GM21447 (cell line): ENCODE measurements around the gene SLC7A4.
"Not testable (repeated sequence)": the region's sequence is repeated elsewhere in the genome, so short reads cannot be mapped to it uniquely, and the experiment has no call there.

ENCODE experiments used
- ATAC-seq: cut with Tn5 transposase; IDR thresholded peaks from one replicate; pipeline ENCODE4 v1.9.1; 2021; ENCODE audit not compliant: unreplicated experiment

Gene SLC7A4, protein sequence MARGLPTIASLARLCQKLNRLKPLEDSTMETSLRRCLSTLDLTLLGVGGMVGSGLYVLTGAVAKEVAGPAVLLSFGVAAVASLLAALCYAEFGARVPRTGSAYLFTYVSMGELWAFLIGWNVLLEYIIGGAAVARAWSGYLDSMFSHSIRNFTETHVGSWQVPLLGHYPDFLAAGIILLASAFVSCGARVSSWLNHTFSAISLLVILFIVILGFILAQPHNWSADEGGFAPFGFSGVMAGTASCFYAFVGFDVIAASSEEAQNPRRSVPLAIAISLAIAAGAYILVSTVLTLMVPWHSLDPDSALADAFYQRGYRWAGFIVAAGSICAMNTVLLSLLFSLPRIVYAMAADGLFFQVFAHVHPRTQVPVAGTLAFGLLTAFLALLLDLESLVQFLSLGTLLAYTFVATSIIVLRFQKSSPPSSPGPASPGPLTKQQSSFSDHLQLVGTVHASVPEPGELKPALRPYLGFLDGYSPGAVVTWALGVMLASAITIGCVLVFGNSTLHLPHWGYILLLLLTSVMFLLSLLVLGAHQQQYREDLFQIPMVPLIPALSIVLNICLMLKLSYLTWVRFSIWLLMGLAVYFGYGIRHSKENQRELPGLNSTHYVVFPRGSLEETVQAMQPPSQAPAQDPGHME

DNA sequence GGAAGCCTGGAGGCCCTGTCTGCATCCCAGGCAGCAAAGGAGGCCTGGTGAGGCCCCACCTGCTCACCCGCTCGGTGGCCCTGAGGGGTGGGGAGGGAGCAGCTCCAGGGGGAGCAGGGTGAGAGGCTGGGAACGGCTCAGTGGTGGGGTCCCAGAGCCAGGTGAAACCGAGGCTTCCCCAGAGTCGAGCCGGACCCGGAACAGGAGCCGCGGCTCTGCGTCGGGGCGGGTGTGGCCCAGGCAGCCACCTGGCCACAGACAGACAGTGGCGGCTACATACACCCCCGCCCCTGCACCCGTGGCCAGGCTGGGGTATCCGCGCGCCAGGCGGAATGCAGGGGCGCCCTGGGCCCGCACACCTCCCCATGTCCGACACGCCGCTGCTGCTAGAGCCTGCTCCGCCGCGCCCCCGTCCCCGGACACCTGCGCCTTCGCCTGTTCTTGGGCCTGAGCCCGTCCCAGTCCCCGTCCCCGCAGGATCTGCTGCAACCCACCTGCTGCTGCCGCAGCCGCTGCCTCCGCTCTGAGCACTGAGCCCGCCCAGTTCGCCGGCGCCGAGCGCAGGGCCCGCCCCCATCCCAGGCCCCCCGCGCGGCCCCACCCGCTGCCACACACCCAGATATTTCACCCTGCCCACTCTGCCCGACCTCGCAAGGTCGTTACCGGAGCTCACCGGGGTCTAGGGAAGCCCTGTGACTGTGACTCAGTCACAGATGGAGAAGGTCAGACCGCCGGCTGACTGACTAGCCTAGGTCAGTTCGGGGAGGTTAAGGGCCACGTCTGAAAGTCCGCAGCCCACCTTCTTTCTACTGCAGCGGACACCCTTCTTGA lies at the start of gene SLC7A4:
Gene SLC7A4 (minus strand): TSS at position 525 of the 831 bp plus-strand sequence. CDS start 749 bp downstream, outside the sequence.
- no peak for ATAC-seq

DNA sequence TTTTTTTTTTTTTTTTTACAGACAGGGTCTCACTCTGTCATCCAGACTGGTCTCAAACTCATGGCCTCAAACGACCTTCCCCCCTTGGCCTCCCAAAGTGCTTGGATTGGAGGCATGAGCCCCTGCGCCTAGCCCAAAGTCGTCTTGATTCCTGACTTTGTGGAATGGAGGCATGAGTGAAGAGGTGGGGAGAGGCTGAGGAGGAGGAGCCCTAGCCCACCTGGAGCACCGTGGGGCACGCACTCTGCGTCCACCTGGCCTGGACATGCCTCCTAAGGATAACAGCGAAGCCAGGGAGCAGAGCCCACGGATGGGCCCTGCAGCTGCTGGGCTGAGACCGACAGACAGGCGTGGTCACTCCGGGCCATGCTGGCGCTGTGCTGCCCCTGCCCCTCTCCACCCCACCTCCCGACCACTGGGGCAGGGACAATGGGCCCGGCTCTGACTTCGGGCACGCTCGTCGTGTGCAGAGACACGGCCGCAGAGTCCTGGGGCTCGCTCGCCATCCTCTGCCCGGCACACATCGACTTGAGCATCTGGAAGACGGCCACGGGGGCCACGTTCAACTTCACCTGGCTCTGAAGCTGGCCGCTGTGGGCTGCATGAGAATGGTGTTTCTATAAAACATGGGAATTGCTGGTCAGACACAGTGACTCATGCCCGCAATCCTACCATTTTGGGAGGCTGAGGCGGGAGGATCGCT lies 48.2 kb upstream of the SLC7A4 start:
- ATAC-seq: no peak

DNA sequence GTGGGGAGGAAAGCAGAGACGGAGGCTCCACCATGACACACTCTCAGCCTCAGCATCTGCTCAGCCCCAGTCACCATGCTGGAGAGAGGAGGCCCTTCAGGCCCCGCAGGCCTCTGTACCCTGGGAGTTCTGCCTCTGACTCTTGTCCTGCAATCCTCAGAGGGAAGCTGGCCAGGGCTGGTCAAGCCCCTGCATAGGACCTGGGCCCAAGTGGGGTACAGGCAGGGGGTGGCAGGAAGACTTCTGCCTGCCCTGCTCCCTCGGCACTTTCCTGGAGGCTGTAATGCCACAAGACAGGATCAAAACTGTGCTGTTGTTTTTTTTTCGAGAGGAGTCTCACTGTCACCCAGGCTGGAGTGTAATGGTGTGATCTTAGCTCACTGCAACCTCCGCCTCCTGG lies 47.1 kb upstream of the SLC7A4 start:
- no peak for ATAC-seq

DNA sequence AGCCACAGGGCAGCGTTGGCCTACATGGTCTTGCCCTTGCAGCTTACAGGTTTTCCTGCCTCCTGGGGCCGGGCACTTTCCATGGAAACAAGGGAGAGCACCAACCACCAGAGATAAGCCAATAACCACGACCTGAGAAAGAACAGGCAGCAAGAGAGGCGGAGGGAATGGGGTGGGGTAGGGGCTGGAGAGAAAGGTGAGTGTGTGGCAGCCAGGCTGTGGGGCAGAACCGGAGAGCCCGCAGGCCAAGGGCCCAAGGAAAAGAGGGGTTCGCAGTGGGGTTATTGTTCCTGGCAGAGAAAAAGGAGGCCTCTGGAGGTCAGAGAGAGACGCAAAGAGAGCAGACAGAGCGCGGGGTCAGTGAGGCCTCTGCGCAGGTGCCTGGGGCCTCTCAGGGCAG lies 46.6 kb upstream of the SLC7A4 start:
- ATAC-seq: no peak

DNA sequence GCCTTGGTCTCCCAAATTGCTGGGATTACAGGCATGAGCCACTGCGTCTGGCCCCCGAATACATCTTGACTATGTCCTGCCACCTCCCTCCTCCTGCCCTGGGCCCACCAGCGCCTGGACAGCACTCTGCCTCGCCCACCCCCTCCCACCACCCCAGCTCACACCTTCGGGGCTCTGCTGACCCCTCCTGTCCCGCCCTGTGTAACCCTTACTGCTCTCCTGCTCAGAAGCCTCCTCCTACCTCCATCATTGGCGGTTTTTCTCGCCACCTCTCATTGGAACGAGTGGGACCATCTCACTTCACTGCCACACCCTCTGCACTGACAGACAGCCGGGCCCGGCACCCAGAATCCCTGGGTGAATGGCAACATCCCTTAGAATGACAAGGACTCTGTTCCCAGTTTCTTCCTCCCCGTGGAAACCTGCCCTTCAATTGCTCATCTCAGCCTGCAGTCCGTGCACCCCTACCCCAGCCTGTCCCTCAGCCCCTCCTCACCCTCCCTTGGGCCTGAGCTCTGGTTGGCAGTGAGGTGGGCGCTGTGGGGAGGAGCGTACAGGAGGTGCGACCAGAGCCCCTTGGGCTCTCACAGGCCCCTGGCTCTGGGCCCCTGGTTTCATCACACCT lies 45.6 kb upstream of the SLC7A4 start:
- ATAC-seq: no peak

DNA sequence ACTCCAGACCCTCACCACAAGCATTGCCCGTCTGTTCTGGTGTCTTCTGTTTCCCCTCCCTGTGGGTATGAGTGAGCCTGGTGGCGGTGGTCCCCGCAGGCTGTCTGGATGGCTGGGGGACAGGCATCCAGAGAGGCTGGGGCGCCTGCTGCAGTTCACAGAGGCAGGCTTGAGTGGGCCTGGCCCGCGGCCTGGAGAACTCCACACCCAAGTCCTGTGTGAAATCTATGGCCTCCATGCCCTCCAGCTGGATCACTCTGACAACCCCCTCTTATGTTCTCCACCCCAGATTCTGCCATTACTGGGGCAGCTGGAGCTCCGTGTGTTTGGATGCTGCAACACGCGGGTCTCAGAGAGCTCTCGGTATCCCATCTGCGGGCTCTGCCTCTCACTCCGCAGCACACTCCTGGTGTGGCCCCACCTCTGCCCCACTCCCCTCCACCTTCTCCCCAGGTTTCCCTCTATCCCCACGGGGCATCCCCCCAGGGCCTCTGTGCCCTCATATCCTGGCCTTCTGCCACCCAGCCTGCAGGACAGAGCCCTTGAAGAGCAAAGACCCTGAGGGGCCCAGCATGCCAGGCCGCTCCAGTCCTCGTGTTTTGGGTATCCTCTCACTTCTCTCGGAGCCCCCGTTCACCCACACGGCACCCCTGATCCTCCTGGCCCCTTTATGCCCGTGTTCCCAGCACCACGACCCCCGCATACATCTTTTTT lies 44.7 kb upstream of the SLC7A4 start:
- no peak for ATAC-seq

DNA sequence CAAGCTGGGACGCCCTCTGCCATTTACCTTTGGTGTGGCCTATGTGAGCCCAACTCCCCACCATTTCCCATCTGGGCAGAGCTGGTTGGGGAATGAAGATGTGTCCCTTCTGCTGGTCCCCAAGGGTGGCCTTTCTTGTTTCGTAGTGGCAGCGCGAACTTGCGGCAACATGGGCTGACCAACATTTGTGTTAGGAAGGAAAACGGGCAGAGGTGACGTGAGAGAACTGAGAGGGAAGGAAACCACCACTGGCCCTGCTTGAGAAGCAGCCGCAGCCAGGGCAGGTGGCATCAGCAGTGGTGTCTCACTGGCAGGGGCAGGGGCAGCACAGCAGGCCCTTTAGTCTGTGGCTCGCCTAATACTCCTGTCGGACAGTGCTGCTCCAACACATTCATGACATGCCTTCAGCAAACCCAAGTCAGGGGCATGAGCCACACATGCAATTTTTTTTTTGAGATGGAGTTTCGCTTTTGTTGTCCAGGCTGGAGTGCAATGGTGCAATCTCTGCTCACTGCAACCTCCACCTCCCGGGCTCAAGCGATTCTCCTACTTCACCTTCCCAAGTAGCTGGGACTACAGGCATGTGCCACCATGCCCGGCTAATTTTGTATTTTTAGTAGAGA lies 43.3 kb upstream of the SLC7A4 start:
- no peak for ATAC-seq

DNA sequence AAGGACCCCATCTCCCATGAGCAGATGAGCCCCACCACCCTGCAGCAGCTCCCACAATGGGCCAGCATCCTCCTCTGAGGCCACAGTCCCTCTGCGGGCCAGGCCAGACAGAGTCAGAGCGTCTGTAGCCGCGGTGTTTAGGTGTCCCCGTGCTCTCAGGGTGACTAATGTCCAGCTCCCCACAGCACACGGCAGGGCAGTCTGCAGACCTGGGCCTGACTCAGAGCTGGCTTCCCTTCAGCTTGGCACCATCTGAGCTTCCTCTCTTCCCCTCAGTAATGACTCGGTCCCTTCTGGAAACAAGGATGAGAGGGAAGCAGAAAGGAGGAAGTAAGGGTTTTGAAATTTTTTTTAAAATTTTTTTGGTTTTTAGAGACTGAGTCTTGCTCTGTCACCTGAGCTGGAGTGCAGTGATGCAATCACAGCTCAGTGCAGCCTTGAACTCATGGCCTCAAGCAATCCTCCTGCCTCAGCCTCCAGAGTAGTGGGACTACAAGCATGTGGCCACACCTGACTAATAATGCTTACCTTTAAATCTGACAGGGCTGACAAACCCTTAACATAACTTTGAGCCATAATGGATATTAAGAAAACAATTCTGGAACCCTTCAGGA lies 41.8 kb upstream of the SLC7A4 start:
- ATAC-seq: no peak

DNA sequence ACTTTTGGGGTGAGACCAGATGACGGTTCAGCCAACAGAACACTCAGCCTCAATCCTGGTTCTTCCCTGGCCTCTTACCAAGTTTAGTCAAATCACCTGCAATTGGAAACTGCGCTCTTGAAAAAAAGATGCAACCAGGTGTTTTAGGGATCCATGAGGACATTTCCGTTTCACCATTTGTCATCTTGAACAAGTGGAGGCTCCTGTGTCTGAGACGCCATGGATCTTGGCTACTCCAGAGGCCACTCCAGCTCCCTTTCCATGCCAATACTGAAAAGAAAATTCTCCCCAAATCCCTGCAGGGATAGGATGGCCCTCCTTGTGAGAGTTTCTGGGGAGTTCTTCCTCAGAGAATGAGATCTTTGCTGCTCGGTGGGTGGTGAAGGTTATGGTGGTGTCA lies 41.1 kb upstream of the SLC7A4 start:
- ATAC-seq: no peak

DNA sequence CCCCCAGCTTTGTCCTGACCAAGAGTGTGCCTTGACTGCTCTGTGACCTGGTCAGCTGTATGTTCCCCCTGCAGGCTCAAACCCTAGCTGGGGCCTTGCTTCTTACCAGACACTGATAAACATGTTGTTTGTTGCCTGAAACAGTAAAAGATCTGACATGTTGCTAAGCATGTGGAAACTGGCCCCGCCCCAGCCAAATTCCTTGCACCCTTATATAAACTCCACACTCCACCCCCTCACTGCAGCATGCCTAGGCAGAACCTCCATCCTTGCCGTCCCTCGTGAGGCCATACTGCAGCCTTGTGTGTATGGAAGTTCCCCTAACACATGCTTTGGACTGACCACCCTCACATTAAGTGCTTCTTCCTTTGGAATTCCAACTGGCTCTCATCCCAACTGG lies 40.7 kb upstream of the SLC7A4 start:
- ATAC-seq: no peak

DNA sequence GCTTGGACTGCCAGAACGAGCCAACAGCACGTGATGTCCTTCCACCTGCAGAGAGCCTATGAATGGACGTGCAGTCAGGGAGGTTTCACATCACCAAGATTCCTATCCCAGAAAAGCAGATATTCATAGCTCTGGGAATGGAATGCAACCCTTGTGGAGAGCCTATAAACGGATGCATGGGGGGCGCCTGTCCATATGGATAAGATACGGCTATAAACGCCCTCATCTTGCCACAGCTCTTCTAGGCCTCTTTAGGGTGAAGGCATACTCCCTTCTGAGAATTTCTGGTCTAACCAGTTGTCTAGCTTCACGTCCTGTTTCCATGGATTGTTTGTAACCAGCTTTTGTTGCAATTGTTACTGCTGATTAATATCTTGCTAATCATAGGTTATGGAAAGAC lies 39.4 kb upstream of the SLC7A4 start:
- not testable (repeated sequence) for ATAC-seq

DNA sequence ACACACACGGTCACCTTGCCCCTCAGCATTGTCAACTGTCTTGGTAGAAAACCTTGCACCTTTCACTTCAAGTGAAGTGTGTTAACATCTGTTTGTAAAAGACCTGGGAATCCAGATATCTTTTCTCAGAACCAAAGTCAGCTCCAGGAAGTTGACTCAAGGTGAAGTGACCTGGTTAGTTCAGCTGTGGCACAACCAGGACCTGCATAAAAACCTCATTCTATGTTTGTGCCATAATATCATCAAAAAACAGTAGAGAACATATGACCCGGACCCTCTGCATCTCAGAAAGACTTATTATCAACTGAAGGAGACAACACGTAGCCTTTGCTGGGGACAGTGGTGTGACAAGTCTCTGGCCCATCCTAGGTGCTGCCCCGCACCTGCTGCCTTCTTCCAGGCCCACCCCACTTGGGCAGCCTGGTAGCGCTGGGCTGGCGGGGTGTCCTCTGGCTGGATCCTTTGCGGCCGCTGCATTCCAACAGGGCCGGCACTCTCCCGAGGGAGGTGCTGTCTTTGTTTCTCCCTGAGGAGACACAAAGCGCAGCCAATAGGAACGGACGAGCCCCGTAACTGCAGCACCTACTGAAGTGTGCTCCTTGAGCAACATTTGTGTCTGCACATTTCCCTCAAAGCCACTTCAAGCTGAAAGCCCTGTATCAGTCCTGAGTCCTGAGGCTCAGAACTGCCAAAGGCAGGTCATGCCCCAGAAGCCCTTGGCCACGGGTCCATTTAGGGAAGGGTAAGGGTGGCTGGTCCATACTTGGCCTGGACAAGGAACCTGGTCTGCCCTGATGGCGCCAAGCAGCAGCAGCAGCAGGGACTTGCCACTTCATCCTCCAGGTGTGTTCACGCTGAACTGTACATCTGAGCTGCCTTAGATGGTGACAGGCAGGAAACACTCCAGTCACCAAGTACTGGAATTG lies 38.6 kb upstream of the SLC7A4 start:
- ATAC-seq: no peak

DNA sequence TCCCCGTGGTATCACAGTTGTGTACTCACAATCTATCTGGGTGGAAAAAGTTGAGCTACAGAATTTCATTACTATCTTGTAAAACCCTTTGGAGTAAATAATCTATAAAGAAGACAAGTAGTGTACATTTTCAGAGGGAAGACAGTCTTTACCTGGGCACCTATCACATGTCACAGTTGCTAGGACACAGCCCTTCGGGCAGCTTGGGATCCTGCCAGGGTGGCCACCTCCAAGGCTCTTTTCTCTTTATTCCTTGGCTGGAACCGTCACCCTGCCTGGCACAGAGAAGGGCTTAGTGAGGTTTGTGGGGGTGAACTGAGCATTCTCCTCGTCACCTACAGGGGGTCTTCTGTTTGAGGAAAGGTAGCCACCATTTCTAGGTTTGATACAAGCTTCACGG lies 37.0 kb upstream of the SLC7A4 start:
- ATAC-seq: no peak

DNA sequence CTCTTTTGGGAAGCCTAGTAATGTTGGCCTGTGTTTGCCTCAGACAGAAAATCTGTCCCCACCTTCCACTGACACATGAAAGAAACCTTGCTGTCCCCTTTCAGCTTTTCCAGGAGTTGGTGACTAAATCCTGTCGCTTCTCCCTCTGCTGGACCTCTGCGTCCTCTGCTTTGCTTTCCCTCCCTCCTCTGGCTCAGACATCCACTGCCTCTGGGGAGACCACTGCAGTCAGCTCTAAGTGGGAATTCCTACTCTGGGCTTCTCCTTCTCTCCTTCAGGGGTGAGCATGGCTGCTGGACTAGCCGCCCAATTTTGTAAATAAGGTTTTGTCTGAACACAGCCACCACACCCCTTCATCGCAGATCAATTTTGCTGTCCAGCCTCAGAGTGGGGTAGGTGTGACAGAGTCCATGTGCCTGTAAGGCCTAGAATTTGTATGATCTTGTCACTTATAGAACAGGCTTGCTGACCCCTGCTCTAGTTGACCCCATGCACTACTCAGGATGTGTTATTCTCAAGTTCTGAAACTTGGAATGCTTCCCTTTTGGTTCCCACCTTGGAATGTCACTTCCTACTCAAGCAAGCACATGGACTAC lies 36.4 kb upstream of the SLC7A4 start:
- no peak for ATAC-seq

DNA sequence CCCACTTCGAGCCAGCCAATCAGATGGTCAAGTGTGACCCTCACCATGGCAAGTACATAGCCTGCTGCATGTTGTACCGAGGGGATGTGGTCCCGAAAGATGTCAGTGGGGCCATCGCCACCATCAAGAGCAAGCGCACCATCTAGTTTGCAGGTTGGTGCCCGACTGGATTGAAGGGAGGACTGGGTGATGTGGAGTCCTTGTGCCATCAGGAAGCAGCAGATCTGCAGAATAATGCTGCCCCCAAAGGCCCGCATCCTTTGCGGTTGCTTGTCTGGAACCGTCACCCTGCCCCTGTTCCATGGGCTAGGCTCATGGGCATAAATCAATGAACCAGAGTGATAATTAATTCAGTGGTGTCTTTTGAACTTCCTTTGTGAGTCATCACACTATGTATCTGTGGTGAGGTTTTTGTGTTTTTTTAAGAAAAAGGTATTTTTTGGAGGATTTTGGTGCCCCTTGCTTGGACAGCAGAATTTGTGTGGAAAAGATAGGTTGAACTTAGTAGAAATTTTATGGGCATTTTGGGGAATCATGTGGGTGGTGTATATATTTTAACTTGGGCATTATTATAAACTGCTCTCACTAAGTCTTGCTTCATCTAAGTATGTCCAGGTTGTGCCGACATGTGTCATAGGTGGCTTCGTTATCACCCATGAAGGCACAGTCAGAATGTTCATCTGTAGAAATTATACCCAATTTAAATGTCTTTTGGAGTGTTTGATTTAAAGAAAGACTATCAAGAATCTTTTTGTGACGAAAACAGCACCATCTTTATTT lies 35.7 kb upstream of the SLC7A4 start:
- no peak for ATAC-seq

DNA sequence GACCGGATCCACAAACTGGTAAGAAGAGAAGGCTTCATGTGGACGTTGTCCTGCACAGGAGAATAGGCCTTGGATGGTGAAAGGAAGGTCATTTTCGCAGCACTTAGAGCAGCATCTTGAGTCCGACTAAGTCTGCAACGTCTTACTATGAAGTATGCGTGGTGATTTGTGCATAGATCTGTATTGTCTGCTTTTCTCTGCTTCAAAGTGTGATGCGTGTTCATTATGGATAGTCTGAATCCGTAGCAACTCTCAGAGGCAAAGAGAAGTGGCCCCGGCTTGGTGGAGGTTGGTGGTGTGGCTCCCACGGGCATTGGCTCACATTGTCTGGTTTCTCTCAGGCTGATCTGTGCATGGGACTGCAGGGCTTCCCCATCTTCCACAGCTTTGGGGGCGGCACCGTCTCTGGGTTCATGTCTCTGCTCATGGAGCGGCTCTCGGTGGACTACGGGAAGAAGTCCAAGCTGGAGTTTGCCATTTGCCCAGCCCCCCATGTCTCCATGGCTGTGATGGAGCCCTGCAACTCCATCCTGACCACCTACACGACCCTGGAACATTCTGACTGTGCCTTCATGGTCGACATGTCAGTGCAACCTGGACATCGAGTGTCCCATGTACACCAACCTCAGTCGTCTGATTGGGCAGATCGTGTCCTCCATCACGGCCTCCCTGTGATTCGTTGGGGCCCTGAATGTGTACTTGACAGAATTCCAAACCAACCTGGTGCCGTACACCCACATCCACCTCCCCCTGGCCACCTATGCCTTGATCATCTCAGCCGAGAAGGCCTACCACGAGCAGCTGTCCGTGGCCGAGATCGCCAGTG lies 34.9 kb upstream of the SLC7A4 start:
- ATAC-seq: no peak
